Activated effector memory CD4-positive, alpha-beta T cell treated with Interleukin-2 at 50 U/mL for 16 hours (primary cell): ENCODE measurements around the gene SORL1-AS1.

Experiments used
- DNase-seq: peaks from one replicate; pipeline ENCODE4 v3.0.0-alpha.2; 2020

The SORL1-AS1 gene

GRCh38 chr11:121452609-121453150, at the start of gene SORL1-AS1:
Gene SORL1-AS1 (minus strand): TSS chr11:121452967.
- DNase-seq, result peak; percentile 36

- no peak for DNase-seq
Measured at GRCh38 chr11:121500717-121501116, 48.0 kb upstream of the SORL1-AS1 start.

- no peak for DNase-seq
Measured at GRCh38 chr11:121500275-121500674, 47.5 kb upstream of the SORL1-AS1 start.

GRCh38 chr11:121499405-121499804, 46.6 kb upstream of the SORL1-AS1 start:
- DNase-seq, result no peak

GRCh38 chr11:121497176-121497998, 44.6 kb upstream of the SORL1-AS1 start:
- DNase-seq, result no peak

- DNase-seq, result no peak
Measured at GRCh38 chr11:121494355-121495099, 41.8 kb upstream of the SORL1-AS1 start.

GRCh38 chr11:121489823-121490222, 37.1 kb upstream of the SORL1-AS1 start:
- no peak for DNase-seq

GRCh38 chr11:121488641-121489040, 35.9 kb upstream of the SORL1-AS1 start:
- no peak for DNase-seq

GRCh38 chr11:121488170-121488569, 35.4 kb upstream of the SORL1-AS1 start:
- DNase-seq, result no peak

- DNase-seq, result no peak
Measured at GRCh38 chr11:121487191-121487590, 34.4 kb upstream of the SORL1-AS1 start.

- DNase-seq, result no peak
Measured at GRCh38 chr11:121486054-121486453, 33.3 kb upstream of the SORL1-AS1 start.

- no peak for DNase-seq
Measured at GRCh38 chr11:121485216-121485615, 32.4 kb upstream of the SORL1-AS1 start.

- DNase-seq, result no peak
Measured at GRCh38 chr11:121483805-121484480, 31.2 kb upstream of the SORL1-AS1 start.

GRCh38 chr11:121482231-121483129, 29.7 kb upstream of the SORL1-AS1 start:
- peak; percentile 50 for DNase-seq

- DNase-seq, result peak; percentile 37
Measured at GRCh38 chr11:121481484-121482230, 28.9 kb upstream of the SORL1-AS1 start.

GRCh38 chr11:121479698-121480238, 27.0 kb upstream of the SORL1-AS1 start:
- DNase-seq, result no peak

- no peak for DNase-seq
Measured at GRCh38 chr11:121478895-121479697, 26.3 kb upstream of the SORL1-AS1 start.

GRCh38 chr11:121478226-121478894, 25.6 kb upstream of the SORL1-AS1 start:
- DNase-seq, result no peak

- no peak for DNase-seq
Measured at GRCh38 chr11:121476379-121477032, 23.7 kb upstream of the SORL1-AS1 start.
